ENCODE measurements around the gene BANP. TPM values are rescaled to one million over a fixed set of nuclear protein-coding genes. Genes with fewer than 3 reads are reported as not detected.
"Not testable (repeated sequence)": the region's sequence is repeated elsewhere in the genome, so short reads cannot be mapped to it uniquely, and the experiment has no call there.

The BANP gene
- total and polyA plus RNA-seq, 2 of the 8 experiments (the other 6 are each of a cell fraction or from before 2014, with no cell fraction given) = 25.8 to 39.8 TPM

DNA sequence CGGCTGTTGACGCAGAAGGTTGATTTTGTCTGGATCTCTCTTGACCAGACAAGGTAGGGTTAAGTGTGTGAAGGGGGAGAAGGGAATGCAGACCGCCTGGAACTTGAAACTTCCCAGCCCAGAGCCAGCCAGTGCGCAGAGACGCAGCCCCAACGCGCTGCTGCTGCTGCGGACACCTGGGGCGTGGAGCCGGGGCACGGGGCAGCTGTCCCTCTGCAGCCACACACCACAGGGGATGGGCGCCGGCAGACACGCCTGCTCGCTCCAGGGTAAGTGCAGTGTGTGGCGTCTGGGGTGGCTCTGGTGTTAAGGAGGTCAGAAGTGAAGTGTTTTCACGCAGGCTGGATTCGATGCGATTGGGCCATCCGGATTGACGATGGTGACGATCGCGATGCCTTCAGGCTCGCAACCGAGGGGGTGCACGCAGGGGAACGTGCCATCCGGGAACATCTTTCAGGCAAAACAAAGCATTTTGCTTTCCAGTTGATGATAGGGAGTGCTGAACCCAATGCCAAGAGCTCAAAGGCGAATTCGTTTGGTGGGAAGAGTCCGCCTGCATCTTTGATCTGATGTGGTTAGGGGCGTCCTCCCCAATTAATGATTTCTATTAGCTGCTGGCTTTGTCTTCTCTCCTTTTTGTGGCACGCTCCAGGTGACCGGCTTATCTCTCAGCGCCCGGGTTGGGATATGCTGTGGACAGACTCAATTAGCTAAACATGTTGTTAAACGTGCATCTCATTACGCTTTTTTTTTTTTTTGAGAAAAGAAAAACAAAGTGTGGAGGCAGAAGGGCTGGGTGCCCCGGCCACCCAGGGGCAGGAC lies 149.8 kb downstream of the BANP start:
- POLR2A ChIA-PET (ENCODE audit: partially characterized antibody) = interaction anchor here (0.6 kb wide), 1 partner anchor 179 kb away, joined by 3 read pairs; no protein-coding TSS in a partner anchor
- CTCF ChIA-PET (ENCODE audit: partially characterized antibody) = not testable (repeated sequence)

More for the DNA sequence above, 149.8 kb downstream of the BANP start:
- not testable (repeated sequence) for H3K14ac ChIP-seq (ENCODE audit: insufficient read length); H3K27me3 ChIP-seq (replicated peaks in 1 of 4; ENCODE audit: control insufficient read depth in 3 of 4, extremely low read depth in 1 of 4, insufficient read depth in 3 of 4, low read length in 3 of 4); H3K18ac ChIP-seq (ENCODE audit: extremely low read depth, low read length); H4K91ac ChIP-seq (replicated peaks; ENCODE audit: insufficient read length, low read length); H2AK5ac ChIP-seq (ENCODE audit: low read depth, low read length); H3K36me3 ChIP-seq (ENCODE audit: control insufficient read depth in 2 of 4, insufficient read depth in 4 of 4, low read length in 3 of 4); DNase-seq (ENCODE audit: low read depth in 1 of 2, low spot score in 2 of 2); H4K5ac ChIP-seq (ENCODE audit: insufficient read length, low read depth, low read length); H3K4me3 ChIP-seq (ENCODE audit: extremely low read depth in 1 of 4, insufficient read depth in 2 of 4, low read depth in 3 of 4, low read length in 4 of 4); H2AFZ ChIP-seq (ENCODE audit: low read length); H3K27ac ChIP-seq (ENCODE audit: low read depth, low read length); H2BK20ac ChIP-seq (ENCODE audit: low read length); H3K4me1 ChIP-seq (replicated peaks in 1 of 4; ENCODE audit: control insufficient read depth in 3 of 4, insufficient read depth in 4 of 4, low read length in 3 of 4); H3K79me1 ChIP-seq (ENCODE audit: low read depth, low read length); H2BK120ac ChIP-seq (replicated peaks; ENCODE audit: low read depth, low read length); H4K20me1 ChIP-seq (replicated peaks in 1 of 2; ENCODE audit: control insufficient read depth in 1 of 2, insufficient read depth in 2 of 2, low read length in 2 of 2); H2BK12ac ChIP-seq (ENCODE audit: low read depth, low read length); H3K9ac ChIP-seq (replicated peaks in 1 of 4; ENCODE audit: extremely low read depth in 1 of 4, low read depth in 3 of 4, low read length in 3 of 4); H3K4me2 ChIP-seq (ENCODE audit: insufficient read depth in 1 of 2, low read depth in 2 of 2, low read length in 2 of 2); H2BK15ac ChIP-seq (ENCODE audit: low read length); H3K9me3 ChIP-seq (ENCODE audit: insufficient read depth in 2 of 2, low read depth in 1 of 2, low read length in 1 of 2); H3K56ac ChIP-seq (replicated peaks; ENCODE audit: insufficient read length, low read depth, low read length); H3K23me2 ChIP-seq (ENCODE audit: low read depth, low read length); H3K79me2 ChIP-seq (ENCODE audit: control insufficient read depth in 1 of 2, insufficient read depth in 2 of 2, low read length in 2 of 2); H3K4ac ChIP-seq (replicated peaks; ENCODE audit: insufficient read length, low read depth, low read length); H3K23ac ChIP-seq (ENCODE audit: insufficient read length); FAIRE-seq; H2BK5ac ChIP-seq (ENCODE audit: low read depth, low read length)
- peak overlapping the region; percentile 51; the same call in 1 of the 2 replicates for H4K8ac ChIP-seq (ENCODE audit: extremely low read depth, insufficient read depth, low read length)
- 69% methylated on average over 38 of the region's 40 CpGs; no CpG with 5 or more reads in 1 of the 2 experiments for WGBS, 2 experiments (ENCODE audit: extremely low coverage in 1 of 2, insufficient coverage in 1 of 2, insufficient read length in 1 of 2, insufficient replicate concordance in 2 of 2, low coverage in 1 of 2, low lambda C conversion rate in 2 of 2, missing lambda C conversion rate in 1 of 2)
